22Rv1 (cell line): ENCODE measurements around the gene LRRTM2.

Experiments
- ZFX ChIP-seq: fragments of 450-650 bp; IDR thresholded peaks from 2 replicates; pipeline ENCODE4 v1.6.1; 2017; ENCODE audit warnings: antibody characterized with exemption, borderline replicate concordance
- TF ChIP-seq, protein P1 (sequence below): fragments of 450-650 bp; IDR thresholded peaks from 2 replicates; pipeline ENCODE4 v1.5.1; 2017; ENCODE audit warnings: mild to moderate bottlenecking

DNA sequence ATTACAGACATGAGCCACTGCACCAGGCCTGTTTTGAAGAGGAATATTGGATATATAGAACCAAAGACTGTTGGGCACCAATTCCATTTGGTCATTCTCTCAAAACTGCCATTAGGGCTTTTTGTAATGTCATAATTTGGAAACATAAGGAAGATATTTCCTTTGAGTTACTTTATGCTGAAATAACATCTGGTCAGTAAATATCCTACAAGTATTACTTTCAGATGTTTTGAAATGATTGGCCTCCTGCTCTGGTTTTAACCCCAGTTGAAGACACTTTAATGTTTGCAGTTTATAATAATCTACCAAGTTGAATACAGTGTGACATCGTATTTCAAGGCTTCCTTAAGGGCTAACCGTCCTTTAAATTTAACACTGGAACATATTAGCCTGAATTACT is 33.6 kb downstream of the LRRTM2 start:
- TF ChIP-seq, protein P1, sequence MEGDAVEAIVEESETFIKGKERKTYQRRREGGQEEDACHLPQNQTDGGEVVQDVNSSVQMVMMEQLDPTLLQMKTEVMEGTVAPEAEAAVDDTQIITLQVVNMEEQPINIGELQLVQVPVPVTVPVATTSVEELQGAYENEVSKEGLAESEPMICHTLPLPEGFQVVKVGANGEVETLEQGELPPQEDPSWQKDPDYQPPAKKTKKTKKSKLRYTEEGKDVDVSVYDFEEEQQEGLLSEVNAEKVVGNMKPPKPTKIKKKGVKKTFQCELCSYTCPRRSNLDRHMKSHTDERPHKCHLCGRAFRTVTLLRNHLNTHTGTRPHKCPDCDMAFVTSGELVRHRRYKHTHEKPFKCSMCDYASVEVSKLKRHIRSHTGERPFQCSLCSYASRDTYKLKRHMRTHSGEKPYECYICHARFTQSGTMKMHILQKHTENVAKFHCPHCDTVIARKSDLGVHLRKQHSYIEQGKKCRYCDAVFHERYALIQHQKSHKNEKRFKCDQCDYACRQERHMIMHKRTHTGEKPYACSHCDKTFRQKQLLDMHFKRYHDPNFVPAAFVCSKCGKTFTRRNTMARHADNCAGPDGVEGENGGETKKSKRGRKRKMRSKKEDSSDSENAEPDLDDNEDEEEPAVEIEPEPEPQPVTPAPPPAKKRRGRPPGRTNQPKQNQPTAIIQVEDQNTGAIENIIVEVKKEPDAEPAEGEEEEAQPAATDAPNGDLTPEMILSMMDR = no peak
- no peak for TF ChIP-seq ZFX
